Measurements from ENCODE around the gene SIDT1. TPM values are rescaled to one million over a fixed set of nuclear protein-coding genes. Genes with fewer than 3 reads are reported as not detected.

Gene SIDT1
- total and polyA plus RNA-seq, 4 donors = 1.0 to 16.3 (median 4.6) TPM

DNA sequence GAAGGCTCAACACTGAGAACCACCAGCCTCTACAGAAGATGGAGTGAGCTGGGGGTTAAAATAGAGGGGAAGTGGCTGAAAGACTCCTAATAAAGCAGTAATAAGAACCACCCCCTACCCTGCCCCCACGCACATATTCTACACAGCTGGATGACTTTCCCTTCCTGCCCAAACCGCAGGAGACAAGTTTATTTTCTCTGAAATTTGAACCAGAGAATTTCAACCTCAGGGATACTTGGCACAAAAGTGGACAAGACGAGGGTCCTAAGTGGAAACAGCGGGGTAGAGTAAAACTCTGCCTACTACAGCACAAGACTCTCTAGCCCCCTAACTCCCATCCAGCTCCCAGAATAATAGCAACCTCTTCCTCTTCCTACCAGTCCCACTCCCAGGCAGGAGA is 135.7 kb downstream of the SIDT1 start:
- no peaks in the 10 kb centered on the region for H3K9me3 ChIP-seq (ENCODE audit: control insufficient read depth in 4 of 4, insufficient read depth in 3 of 4, low read length in 3 of 4)
- no peak overlapping the region for H3K27ac ChIP-seq (ENCODE audit: low read depth in 1 of 2, low read length in 1 of 2)
- no peaks in the 10 kb centered on the region for H3K27me3 ChIP-seq (ENCODE audit: control insufficient read depth in 3 of 3, insufficient read depth in 3 of 3, low read length in 2 of 3)
- H3K4me1 ChIP-seq (ENCODE audit: control insufficient read depth in 5 of 5, insufficient read depth in 5 of 5, low read length in 5 of 5) = peaks cover 0 to 3% (median 0%) of the 10 kb centered on the region in 5 donors
- no peak overlapping the region for H3K9ac ChIP-seq (ENCODE audit: insufficient read depth in 1 of 2, low read length in 2 of 2)
- no peak overlapping the region for H3K4me3 ChIP-seq
- peaks cover 0 to 8% (median 3%) of the 10 kb centered on the region in 4 donors for H3K36me3 ChIP-seq (ENCODE audit: control insufficient read depth in 4 of 4, insufficient read depth in 4 of 4, low read length in 4 of 4)
- TF ChIP-seq, protein P1, sequence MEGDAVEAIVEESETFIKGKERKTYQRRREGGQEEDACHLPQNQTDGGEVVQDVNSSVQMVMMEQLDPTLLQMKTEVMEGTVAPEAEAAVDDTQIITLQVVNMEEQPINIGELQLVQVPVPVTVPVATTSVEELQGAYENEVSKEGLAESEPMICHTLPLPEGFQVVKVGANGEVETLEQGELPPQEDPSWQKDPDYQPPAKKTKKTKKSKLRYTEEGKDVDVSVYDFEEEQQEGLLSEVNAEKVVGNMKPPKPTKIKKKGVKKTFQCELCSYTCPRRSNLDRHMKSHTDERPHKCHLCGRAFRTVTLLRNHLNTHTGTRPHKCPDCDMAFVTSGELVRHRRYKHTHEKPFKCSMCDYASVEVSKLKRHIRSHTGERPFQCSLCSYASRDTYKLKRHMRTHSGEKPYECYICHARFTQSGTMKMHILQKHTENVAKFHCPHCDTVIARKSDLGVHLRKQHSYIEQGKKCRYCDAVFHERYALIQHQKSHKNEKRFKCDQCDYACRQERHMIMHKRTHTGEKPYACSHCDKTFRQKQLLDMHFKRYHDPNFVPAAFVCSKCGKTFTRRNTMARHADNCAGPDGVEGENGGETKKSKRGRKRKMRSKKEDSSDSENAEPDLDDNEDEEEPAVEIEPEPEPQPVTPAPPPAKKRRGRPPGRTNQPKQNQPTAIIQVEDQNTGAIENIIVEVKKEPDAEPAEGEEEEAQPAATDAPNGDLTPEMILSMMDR (IDR thresholded peaks at IDR 0.05; ENCODE audit: control extremely low read depth, extremely low read depth) = no peak
- 35 to 66% methylated on average over 4 of the region's 4 CpGs for WGBS, 2 donors
- ATAC-seq (ENCODE audit: insufficient read depth, low FRiP score) (no peak), DNase-seq (peak in 2 of 3 donors; percentile 24 to 55)

DNA sequence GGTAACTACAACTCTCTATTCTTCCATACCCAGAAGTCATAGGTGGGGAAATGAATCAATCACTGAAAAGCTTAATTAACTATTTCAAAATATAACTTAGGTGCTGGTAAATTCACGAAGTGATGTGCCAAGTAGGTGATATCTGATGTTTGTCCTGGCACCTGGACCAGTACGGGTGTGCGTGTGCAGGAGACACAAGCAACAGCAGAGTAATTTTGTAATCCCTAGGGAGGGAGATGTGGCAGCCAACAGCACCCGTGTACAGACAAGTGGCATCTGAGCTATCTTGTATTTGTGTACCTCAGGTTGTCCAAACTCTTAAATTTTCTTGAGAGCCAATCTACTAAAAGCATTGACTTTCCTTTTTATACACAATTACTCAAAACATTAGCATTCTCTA is 141.2 kb downstream of the SIDT1 start:
- TF ChIP-seq, protein P1 (IDR thresholded peaks at IDR 0.05; ENCODE audit: control extremely low read depth, extremely low read depth) = no peak
- Histone ChIP-seq H3K27me3 (ENCODE audit: control insufficient read depth in 3 of 3, insufficient read depth in 3 of 3, low read length in 2 of 3) (no peaks in the 10 kb centered on the region), H3K36me3 (ENCODE audit: control insufficient read depth in 4 of 4, insufficient read depth in 4 of 4, low read length in 4 of 4) (peaks cover 6 to 13% (median 7%) of the 10 kb centered on the region in 4 donors), H3K27ac (ENCODE audit: low read depth in 1 of 2, low read length in 1 of 2) (no peak overlapping the region), H3K9ac (ENCODE audit: insufficient read depth in 1 of 2, low read length in 2 of 2) (no peak overlapping the region), H3K9me3 (ENCODE audit: control insufficient read depth in 4 of 4, insufficient read depth in 3 of 4, low read length in 3 of 4) (no peaks in the 10 kb centered on the region), H3K4me3 (no peak overlapping the region), H3K4me1 (ENCODE audit: control insufficient read depth in 5 of 5, insufficient read depth in 5 of 5, low read length in 5 of 5) (no peaks in the 10 kb centered on the region)
- DNase-seq (no peak), ATAC-seq (ENCODE audit: insufficient read depth, low FRiP score) (no peak)
- WGBS, 2 donors = 90% methylated on average over 4 of the region's 4 CpGs

DNA sequence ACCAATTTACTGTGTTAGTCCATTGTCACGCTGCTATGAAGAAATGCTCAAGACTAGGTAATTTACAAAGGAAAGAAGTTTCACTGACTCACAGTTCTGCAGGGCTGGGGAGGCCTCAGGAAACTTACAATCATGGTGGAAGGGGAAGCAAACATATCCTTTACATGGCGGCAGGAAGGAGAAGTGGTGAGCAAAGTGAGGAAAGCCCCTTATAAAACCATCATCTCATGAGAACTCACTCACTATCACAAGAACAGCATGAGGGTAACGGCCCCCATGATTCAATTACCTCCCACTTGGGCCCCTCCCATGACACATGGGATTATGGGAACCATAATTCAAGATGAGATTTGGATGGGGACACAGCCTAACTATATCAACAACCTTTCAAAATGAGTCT is 143.9 kb downstream of the SIDT1 start:
- TF ChIP-seq, protein P1 (IDR thresholded peaks at IDR 0.05; ENCODE audit: control extremely low read depth, extremely low read depth) = no peak
- Histone ChIP-seq H3K27me3 (ENCODE audit: control insufficient read depth in 3 of 3, insufficient read depth in 3 of 3, low read length in 2 of 3) (no peaks in the 10 kb centered on the region), H3K4me3 (no peak overlapping the region), H3K36me3 (ENCODE audit: control insufficient read depth in 4 of 4, insufficient read depth in 4 of 4, low read length in 4 of 4) (peaks cover 6 to 13% (median 7%) of the 10 kb centered on the region in 4 donors), H3K9ac (ENCODE audit: insufficient read depth in 1 of 2, low read length in 2 of 2) (no peak overlapping the region), H3K27ac (ENCODE audit: low read depth in 1 of 2, low read length in 1 of 2) (no peak overlapping the region), H3K4me1 (ENCODE audit: control insufficient read depth in 5 of 5, insufficient read depth in 5 of 5, low read length in 5 of 5) (no peaks in the 10 kb centered on the region), H3K9me3 (ENCODE audit: control insufficient read depth in 4 of 4, insufficient read depth in 3 of 4, low read length in 3 of 4) (no peaks in the 10 kb centered on the region)
- WGBS, 2 donors = 43 to 79% methylated on average over 3 of the region's 3 CpGs
- ATAC-seq (ENCODE audit: insufficient read depth, low FRiP score) (no peak), DNase-seq (no peak)

GRCh38 chr3:113677737-113678136 is 145.4 kb downstream of the SIDT1 start:
- no peak for ATAC-seq (ENCODE audit: insufficient read depth, low FRiP score)
- no peak overlapping the region for H3K27ac ChIP-seq (ENCODE audit: low read depth in 1 of 2, low read length in 1 of 2)
- WGBS, 2 donors = 96 to 100% methylated on average over 1 of the region's 1 CpG

More at GRCh38 chr3:113677737-113678136, 145.4 kb downstream of the SIDT1 start:
- TF ChIP-seq, protein P1 (IDR thresholded peaks at IDR 0.05; ENCODE audit: control extremely low read depth, extremely low read depth) = no peak
- Histone ChIP-seq H3K9ac (ENCODE audit: insufficient read depth in 1 of 2, low read length in 2 of 2) (no peak overlapping the region), H3K9me3 (ENCODE audit: control insufficient read depth in 4 of 4, insufficient read depth in 3 of 4, low read length in 3 of 4) (no peaks in the 10 kb centered on the region), H3K4me3 (no peak overlapping the region), H3K36me3 (ENCODE audit: control insufficient read depth in 4 of 4, insufficient read depth in 4 of 4, low read length in 4 of 4) (peaks cover 6 to 13% (median 7%) of the 10 kb centered on the region in 4 donors), H3K4me1 (ENCODE audit: control insufficient read depth in 5 of 5, insufficient read depth in 5 of 5, low read length in 5 of 5) (no peaks in the 10 kb centered on the region), H3K27me3 (ENCODE audit: control insufficient read depth in 3 of 3, insufficient read depth in 3 of 3, low read length in 2 of 3) (no peaks in the 10 kb centered on the region)
- DNase-seq = no peak
